H9 (cell line): ENCODE measurements around the gene DIP2C. TPM values are rescaled to one million over a fixed set of nuclear protein-coding genes. Genes with fewer than 3 reads are reported as not detected.

Source experiments
- DNase-seq: peaks from one replicate; pipeline ENCODE4 v3.0.0-alpha.2; 2017
- H2AFZ ChIP-seq: one replicate; pipeline ENCODE4 v1.6.1; 2013; ENCODE audit warnings: mild to moderate bottlenecking, low read length, control low read depth, moderate library complexity
- H2AK5ac ChIP-seq: 2 replicates; pipeline ENCODE4 v1.6.1; 2013; ENCODE audit warnings: low read length, control low read depth, mixed read lengths; ENCODE audit not compliant: insufficient read length
- H2BK120ac ChIP-seq: one replicate; pipeline ENCODE4 v1.6.1; 2013; ENCODE audit warnings: low read depth, mild to moderate bottlenecking, low read length, control low read depth, inconsistent platforms; ENCODE audit not compliant: poor library complexity, severe bottlenecking
- H2BK12ac ChIP-seq: 2 replicates; pipeline ENCODE4 v1.6.1; 2013; ENCODE audit warnings: low read length, control low read depth, mixed read lengths, low read depth; ENCODE audit not compliant: insufficient read length
- H2BK15ac ChIP-seq: 2 replicates; pipeline ENCODE4 v1.6.1; 2013; ENCODE audit warnings: low read depth, low read length, control low read depth
- H2BK20ac ChIP-seq: one replicate; pipeline ENCODE4 v1.6.1; 2013; ENCODE audit warnings: low read depth, mild to moderate bottlenecking, low read length, control low read depth, inconsistent platforms; ENCODE audit not compliant: poor library complexity, severe bottlenecking
- H2BK5ac ChIP-seq: 2 replicates; pipeline ENCODE4 v1.6.1; 2013; ENCODE audit warnings: low read length, control low read depth, mixed read lengths; ENCODE audit not compliant: insufficient read length
- H3K14ac ChIP-seq: 2 replicates; pipeline ENCODE4 v1.6.1; 2013; ENCODE audit warnings: low read length, control low read depth; ENCODE audit not compliant: insufficient read depth
- H3K18ac ChIP-seq: 2 replicates; pipeline ENCODE4 v1.6.1; 2013; ENCODE audit warnings: low read depth, mild to moderate bottlenecking, mixed read lengths, low read length, control low read depth; ENCODE audit not compliant: insufficient read length
- H3K23ac ChIP-seq: 2 replicates; pipeline ENCODE4 v1.6.1; 2013; ENCODE audit warnings: low read length, control low read depth, mixed read lengths, low read depth; ENCODE audit not compliant: insufficient read length
- H3K23me2 ChIP-seq: 2 replicates; pipeline ENCODE4 v1.6.1; 2013; ENCODE audit warnings: low read depth, mild to moderate bottlenecking, mixed read lengths, low read length, control low read depth; ENCODE audit not compliant: insufficient read length, poor library complexity, severe bottlenecking
- H3K27ac ChIP-seq: 2 replicates; pipeline ENCODE4 v1.5.1; 2013; ENCODE audit warnings: low read length, control low read depth, mixed read lengths, low read depth; ENCODE audit not compliant: insufficient read length
- H3K27me3 ChIP-seq: 2 replicates; pipeline ENCODE4 v1.6.1; 2013; ENCODE audit warnings: low read length, control low read depth, inconsistent platforms; ENCODE audit not compliant: insufficient read depth
- H3K4ac ChIP-seq: 2 replicates; pipeline ENCODE4 v1.6.1; 2013; ENCODE audit warnings: low read depth, mild to moderate bottlenecking, control low read depth, inconsistent platforms, low read length, moderate library complexity
- H3K4me1 ChIP-seq: 2 replicates; pipeline ENCODE4 v1.6.1; 2013; ENCODE audit warnings: low read length, control low read depth, inconsistent platforms; ENCODE audit not compliant: insufficient read depth
- H3K4me2 ChIP-seq: 2 replicates; pipeline ENCODE4 v1.6.1; 2013; ENCODE audit warnings: low read length, control low read depth, mixed read lengths; ENCODE audit not compliant: insufficient read length, insufficient read depth
- H3K56ac ChIP-seq: 2 replicates; pipeline ENCODE4 v1.6.1; 2013; ENCODE audit warnings: low read depth, mild to moderate bottlenecking, mixed read lengths, low read length, control low read depth; ENCODE audit not compliant: insufficient read length
- H3K79me1 ChIP-seq: 2 replicates; pipeline ENCODE4 v1.6.1; 2013; ENCODE audit warnings: low read depth, mild to moderate bottlenecking, moderate library complexity, low read length, control low read depth, inconsistent platforms; ENCODE audit not compliant: insufficient read depth, poor library complexity, severe bottlenecking
- H3K79me2 ChIP-seq: 2 replicates; pipeline ENCODE4 v1.6.1; 2013; ENCODE audit warnings: low read length, control low read depth, inconsistent platforms; ENCODE audit not compliant: insufficient read depth
- H3K9ac ChIP-seq: 2 replicates; pipeline ENCODE4 v1.6.1; 2013; ENCODE audit warnings: low read length, control low read depth, mixed read lengths; ENCODE audit not compliant: insufficient read length; ENCODE audit errors: extremely low read depth
- H3K9me3 ChIP-seq: one replicate; pipeline ENCODE4 v1.6.1; 2013; ENCODE audit warnings: low read depth, low read length, inconsistent platforms; ENCODE audit not compliant: control insufficient read depth
- H3T11ph ChIP-seq: one replicate; pipeline ENCODE4 v1.6.1; 2013; ENCODE audit warnings: mild to moderate bottlenecking, low read length, control low read depth, inconsistent platforms
- H4K20me1 ChIP-seq: one replicate; pipeline ENCODE4 v1.6.1; 2013; ENCODE audit not compliant: control insufficient read depth, insufficient read length, insufficient read depth
- H4K5ac ChIP-seq: 2 replicates; pipeline ENCODE4 v1.6.1; 2013; ENCODE audit warnings: low read depth, mild to moderate bottlenecking, mixed read lengths, low read length, control low read depth; ENCODE audit not compliant: insufficient read length
- H4K8ac ChIP-seq: replicated peaks from 2 replicates; pipeline ENCODE4 v1.6.1; 2013; ENCODE audit warnings: low read length, control low read depth, mixed read lengths, low read depth; ENCODE audit not compliant: insufficient read length
- H4K91ac ChIP-seq: 2 replicates; pipeline ENCODE4 v1.6.1; 2013; ENCODE audit warnings: low read depth, mild to moderate bottlenecking, moderate library complexity, mixed read lengths, low read length, control low read depth; ENCODE audit not compliant: insufficient read length
- H3K27ac Mint-ChIP-seq, 3 experiments: 2 replicates in 2 of 3; 3 replicates in 1 of 3; pipeline ENCODE4 v1.8.0; 2020 to 2021; ENCODE audit warnings: mixed read lengths in 3 of 3, mild to moderate bottlenecking in 1 of 3, moderate library complexity in 1 of 3
- H3K27me3 Mint-ChIP-seq: 2 replicates; pipeline ENCODE4 v1.8.0; 2021; ENCODE audit warnings: low read depth, mild to moderate bottlenecking, moderate library complexity, mixed read lengths
- H3K36me3 Mint-ChIP-seq, 3 experiments: 2 replicates in 2 of 3; 3 replicates in 1 of 3; pipeline ENCODE4 v1.8.0; 2020 to 2021; ENCODE audit warnings: low read depth in 3 of 3, mixed read lengths in 3 of 3; ENCODE audit not compliant: insufficient read depth in 1 of 3
- H3K4me1 Mint-ChIP-seq, 2 experiments: 2 replicates each; pipeline ENCODE4 v1.8.0; 2020; ENCODE audit warnings: mixed read lengths in 2 of 2
- H3K4me3 Mint-ChIP-seq, 2 experiments: 2 replicates in 1 of 2; 3 replicates in 1 of 2; pipeline ENCODE4 v1.8.0; 2020 to 2021; ENCODE audit warnings: mild to moderate bottlenecking in 2 of 2, mixed read lengths in 2 of 2, moderate library complexity in 1 of 2
- H3K9me3 Mint-ChIP-seq, 2 experiments: 2 replicates in 1 of 2; 3 replicates in 1 of 2; pipeline ENCODE4 v1.8.0; 2020; ENCODE audit warnings: mild to moderate bottlenecking in 2 of 2, mixed read lengths in 2 of 2, moderate library complexity in 1 of 2
- whole genome bisulfite sequencing: extraction: QIAGEN DNeasy Blood & Tissue Kit; methylation state at CpG from one replicate; pipeline ENCODE4 v1.1.7; 2013; ENCODE audit warnings: missing lambda C conversion rate, low lambda C conversion rate, mixed read lengths; ENCODE audit not compliant: insufficient read length; ENCODE audit errors: extremely low coverage; 5-methylcytosine and 5-hydroxymethylcytosine counted together
- total RNA-seq: library from RNA; stranded (reverse); gene quantifications from 2 replicates; pipeline ENCODE4 v1.2.1, GENCODE V29; 2021
- TF ChIP-seq, protein P1 (sequence below): fragments of 200-600 bp; sonication (generic); conservative IDR thresholded peaks from 3 replicates; pipeline ENCODE4 v1.8.0; 2021; ENCODE audit warnings: antibody characterized with exemption, mild to moderate bottlenecking

Gene DIP2C
- total RNA-seq, 1 experiment from 2014 or later = 7.9 TPM

DNA sequence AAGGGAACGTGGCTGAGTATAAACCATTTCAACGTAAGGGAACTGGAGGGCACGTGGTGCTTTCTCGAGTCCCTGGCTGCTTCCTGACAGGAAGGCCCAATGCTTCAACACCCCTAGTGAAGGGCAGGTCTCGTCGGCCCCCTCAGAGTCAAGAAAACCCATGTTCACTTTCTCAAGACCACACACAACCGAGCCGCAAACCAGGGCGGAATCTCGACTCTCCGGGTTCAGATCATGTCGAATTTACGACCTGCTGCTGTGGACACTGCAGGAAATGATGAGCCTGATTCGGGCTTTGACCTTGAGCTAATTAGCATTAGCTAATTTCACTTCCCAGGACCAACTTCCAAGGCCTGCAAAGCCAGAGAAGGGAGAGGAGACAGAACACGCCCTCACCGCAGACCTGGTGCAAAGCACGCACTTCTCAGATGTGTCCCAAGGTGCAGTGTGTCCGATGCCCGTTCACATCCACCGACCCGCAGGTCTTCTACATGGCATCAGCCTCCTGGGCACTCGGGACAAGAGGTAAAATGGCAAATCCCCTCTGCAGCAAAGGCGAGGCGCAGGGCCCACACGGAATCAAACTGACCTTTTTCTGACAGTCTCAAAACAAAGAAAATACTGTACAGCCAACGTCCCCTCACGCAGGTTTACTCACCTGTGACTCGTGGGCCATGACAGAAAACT lies 94.7 kb downstream of the DIP2C start:
- WGBS = no CpG with 5 or more reads among the region's 28 CpGs
- no peak overlapping the region for H3K4ac ChIP-seq
- H2BK5ac ChIP-seq = no peak overlapping the region
- no peak overlapping the region for H2AK5ac ChIP-seq
- H2BK15ac ChIP-seq = no peak overlapping the region
- TF ChIP-seq, protein P1, sequence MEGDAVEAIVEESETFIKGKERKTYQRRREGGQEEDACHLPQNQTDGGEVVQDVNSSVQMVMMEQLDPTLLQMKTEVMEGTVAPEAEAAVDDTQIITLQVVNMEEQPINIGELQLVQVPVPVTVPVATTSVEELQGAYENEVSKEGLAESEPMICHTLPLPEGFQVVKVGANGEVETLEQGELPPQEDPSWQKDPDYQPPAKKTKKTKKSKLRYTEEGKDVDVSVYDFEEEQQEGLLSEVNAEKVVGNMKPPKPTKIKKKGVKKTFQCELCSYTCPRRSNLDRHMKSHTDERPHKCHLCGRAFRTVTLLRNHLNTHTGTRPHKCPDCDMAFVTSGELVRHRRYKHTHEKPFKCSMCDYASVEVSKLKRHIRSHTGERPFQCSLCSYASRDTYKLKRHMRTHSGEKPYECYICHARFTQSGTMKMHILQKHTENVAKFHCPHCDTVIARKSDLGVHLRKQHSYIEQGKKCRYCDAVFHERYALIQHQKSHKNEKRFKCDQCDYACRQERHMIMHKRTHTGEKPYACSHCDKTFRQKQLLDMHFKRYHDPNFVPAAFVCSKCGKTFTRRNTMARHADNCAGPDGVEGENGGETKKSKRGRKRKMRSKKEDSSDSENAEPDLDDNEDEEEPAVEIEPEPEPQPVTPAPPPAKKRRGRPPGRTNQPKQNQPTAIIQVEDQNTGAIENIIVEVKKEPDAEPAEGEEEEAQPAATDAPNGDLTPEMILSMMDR = no peak
- H3K79me1 ChIP-seq = peaks cover 2% of the 10 kb centered on the region
- no peak overlapping the region for H2BK20ac ChIP-seq
- no peak for DNase-seq
- H3K4me1 ChIP-seq = no peaks in the 10 kb centered on the region; the same call in 1 of the 2 replicates
- no peak overlapping the region for H2BK12ac ChIP-seq
- H3K14ac ChIP-seq = no peak overlapping the region
- H3K23me2 ChIP-seq = no peaks in the 10 kb centered on the region
- Mint-ChIP-seq H3K36me3 (no peaks in the 10 kb centered on the region), H3K27me3 (no peaks in the 10 kb centered on the region), H3K4me3 (no peak overlapping the region), H3K9me3 (no peaks in the 10 kb centered on the region), H3K4me1 (peaks cover 21 to 24% of the 10 kb centered on the region in 2 experiments), H3K27ac (peak overlapping the region in 1 of 3 experiments; percentile 56; a peak in 2 of 7 replicates)
- H4K5ac ChIP-seq = no peak overlapping the region
- H4K91ac ChIP-seq = no peak overlapping the region
- H3K9me3 ChIP-seq = no peaks in the 10 kb centered on the region
- no peak overlapping the region for H3T11ph ChIP-seq
- H3K9ac ChIP-seq = no peak overlapping the region
- no peak overlapping the region for H3K56ac ChIP-seq
- H2AFZ ChIP-seq = no peak overlapping the region
- H3K27me3 ChIP-seq = no peaks in the 10 kb centered on the region
- H3K23ac ChIP-seq = no peak overlapping the region
- no peaks in the 10 kb centered on the region for H4K20me1 ChIP-seq
- H3K79me2 ChIP-seq = no peaks in the 10 kb centered on the region; the same call in 1 of the 2 replicates
- H3K27ac ChIP-seq = no peak overlapping the region
- H4K8ac ChIP-seq = no peak overlapping the region
- H3K18ac ChIP-seq = no peak overlapping the region
- H3K4me2 ChIP-seq = no peak overlapping the region
- H2BK120ac ChIP-seq = no peak overlapping the region
